Measurements from ENCODE around the gene CLP1.

GRCh38 chr11:57632116-57632515 is 25.4 kb upstream of the CLP1 start:
- no peak for TF ChIP-seq CTCF (IDR thresholded peaks at IDR 0.05; ENCODE audit: low read depth, low read length, poor library complexity, severe bottlenecking)
- no peak for TF ChIP-seq EZH2phosphoT487 (IDR thresholded peaks at IDR 0.05; ENCODE audit: borderline replicate concordance, low read length)

Measured in DOHH2 (cell line).